Measurements from ENCODE around the gene LYST.
"Not testable (repeated sequence)": the region's sequence is repeated elsewhere in the genome, so short reads cannot be mapped to it uniquely, and the experiment has no call there.

LYST gene

DNA sequence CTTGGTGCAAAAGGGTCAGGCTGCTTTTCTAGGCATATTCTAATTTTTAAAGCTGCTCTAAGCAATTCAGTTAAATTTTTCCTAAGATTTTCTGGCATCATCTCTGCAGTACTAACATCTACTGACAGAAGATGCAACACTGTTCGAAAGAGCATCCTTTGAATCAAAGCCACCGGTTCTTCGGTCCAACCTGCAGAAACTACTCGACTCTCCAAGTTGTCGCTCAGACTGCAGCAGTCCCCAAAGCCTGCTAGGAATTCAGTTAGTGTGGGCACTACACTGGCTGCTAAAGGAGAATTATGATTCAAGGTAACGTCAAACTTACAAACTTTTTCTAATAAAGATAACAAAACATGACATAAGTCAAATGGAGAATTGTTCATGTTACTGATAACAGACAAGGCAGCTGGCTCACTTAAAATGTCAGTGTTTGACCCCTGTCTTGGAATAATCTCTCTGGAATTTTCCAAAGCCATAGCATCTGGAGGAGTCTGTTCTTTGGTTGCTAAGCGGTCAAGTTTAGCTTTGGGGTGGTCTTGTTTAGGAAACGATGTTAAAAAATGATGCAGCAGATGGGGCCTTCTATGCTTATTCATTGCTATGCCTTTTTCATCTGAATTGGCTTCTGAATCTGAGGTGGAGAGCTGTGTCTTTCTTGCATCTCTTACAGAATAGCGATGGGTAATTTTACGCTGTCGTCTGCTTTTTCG lies 56.9 kb downstream of the LYST start:
- no peak for DNase-seq

DNA sequence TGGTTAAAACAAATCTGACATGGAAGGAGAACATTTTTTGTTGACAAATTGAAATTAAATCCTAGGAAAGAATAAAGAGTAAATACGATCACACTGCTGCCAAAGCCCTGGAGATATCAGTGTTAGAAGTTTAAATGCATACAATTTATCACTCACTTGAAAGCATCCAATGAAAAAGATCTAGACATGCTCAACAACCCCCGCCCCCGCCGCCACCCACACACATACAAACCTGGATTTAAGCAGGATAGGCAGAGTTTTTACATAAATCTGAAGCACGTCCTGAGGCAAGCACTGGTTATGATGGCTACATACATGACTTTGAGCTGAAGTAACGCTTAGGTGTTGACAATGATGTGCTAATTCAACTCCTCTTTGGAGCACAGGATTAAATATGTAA lies 58.5 kb downstream of the LYST start:
- no peak for DNase-seq

DNA sequence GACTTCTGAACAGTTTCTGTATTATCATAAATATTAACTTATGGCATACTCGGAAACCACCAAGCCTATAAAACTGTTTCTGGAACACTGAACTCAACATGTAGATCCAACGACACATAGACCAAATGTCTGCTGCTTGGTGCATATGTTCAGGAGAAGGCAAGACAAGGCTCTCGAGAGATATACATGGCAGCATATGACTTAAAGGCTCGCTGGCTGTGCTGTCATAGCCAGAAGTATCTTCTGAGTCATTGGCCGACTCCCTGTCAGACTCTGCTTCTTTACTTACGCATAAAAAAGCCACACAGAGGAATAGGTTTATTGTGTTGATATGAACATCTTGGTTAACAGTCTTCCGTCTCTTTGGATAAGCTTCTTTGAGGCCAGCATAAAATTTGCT lies 60.6 kb downstream of the LYST start:
- no peak for DNase-seq

DNA sequence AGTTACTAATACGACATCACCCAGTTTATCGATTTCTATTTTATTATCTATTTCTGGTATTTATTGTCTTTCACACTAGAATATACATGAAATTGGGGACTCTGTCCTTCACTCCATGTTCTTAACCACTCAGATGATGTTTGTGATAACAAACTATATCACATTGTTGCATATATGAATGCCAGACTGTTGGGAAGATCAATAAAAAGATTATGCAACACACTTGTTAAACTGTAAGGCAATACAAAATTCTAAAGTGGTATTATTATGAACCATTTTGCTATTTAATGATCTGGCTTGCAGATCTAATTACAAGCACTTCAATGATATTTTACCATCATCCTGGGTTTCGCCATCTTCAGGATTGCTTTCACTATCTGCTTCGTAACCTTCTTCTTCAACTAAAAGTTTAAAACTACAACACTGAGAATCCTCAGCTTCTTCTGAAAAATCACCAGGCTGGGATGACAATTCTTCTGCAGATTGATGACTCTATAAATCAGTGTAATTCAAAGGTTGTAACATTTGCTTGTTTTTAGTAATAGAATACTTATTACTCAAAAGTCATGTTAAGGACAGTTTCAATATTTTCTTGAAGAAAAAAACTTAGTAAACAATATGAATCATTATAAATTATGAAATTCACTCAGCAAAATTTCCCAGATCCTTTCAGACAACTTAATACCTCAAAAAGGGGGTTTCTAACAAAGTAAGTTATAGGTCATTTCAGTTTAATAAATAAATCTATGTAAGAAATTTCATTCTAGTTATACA lies 63.9 kb downstream of the LYST start:
- no peak for DNase-seq

DNA sequence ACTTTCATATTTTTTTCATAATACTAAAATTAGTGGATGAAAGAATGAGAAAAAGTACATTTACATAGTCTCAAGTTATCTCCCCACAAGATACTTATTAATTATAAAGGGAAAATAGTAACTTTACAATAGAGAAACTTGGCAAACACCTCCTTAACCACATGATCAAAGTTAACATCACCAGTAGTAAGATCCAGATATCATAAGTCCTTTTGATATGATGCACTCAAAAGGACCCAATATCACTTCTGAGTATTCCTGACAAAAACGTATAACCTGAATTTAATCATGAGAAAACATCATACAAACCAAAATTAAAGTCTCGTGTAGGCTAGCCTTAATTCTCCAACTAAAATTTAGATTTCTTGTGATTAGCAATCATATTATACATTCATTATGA lies 67.4 kb downstream of the LYST start:
- DNase-seq, result no peak

DNA sequence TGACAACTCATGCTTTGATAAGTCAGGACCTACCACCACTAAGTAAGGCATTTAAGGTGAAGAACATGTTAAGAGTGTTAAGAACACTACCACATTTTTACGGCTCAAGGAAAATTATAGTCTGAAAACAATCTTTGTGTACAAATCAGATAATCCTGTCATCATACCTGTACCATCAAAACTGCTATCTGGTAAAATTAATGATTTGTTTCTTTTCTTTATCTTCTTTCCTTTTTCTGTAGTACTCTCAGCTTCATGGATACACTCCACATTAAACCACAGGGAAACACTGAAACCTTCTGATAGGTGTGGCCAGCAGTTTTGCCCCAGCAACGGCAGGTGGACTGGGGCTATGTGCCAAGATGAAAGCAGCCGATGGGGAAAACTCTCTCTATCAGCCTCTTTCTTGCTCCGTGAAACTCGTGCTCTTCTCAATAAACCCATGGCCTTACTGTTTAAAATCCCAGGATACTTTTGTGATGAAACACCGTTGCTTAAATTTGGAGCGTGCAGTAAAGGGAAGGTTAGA lies 75.1 kb downstream of the LYST start:
- no peak for DNase-seq

DNA sequence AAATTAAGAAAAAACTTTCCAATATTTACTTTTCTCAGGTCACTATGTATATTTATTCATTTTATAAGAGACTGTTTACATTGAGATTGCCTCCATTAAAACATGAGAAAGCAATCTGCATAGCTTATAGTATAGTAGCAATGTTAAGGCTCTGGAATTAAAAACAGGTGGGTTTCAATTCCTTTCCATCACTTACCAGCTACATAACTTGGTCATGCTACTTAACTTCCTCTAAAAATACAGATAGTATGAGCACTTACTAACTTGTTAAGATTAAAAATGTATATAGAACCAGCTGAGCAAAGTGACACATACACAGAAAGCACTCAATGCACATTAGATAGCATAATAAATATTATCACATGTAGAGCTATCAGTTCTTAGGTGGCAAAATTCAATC lies 76.6 kb downstream of the LYST start:
- DNase-seq, result no peak

DNA sequence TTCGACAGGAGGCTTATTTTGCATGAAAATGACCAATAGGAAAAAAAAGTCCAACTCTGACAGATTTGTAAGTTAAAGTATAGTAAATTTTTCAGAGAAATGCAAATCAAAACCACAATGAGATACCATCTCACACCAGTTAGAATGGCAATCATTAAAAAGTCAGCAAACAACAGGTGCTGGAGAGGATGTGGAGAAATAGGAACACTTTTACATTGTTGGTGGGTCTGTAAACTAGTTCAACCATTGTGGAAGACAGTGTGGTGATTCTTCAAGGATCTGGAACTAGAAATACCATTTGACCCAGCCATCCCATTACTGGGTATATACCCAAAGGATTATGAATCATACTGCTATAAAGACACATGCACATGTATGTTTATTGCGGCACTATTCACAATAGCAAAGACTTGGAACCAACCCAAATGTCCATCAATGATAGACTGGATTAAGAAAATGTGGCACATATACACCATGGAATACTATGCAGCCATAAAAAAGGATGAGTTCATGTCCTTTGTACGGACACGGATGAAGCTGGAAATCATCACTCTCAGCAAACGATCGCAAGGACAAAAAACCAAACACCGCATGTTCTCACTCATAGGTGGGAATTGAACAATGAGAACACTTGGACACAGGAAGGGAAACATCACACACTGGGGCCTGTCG lies 80.3 kb downstream of the LYST start:
- not testable (repeated sequence) for DNase-seq

DNA sequence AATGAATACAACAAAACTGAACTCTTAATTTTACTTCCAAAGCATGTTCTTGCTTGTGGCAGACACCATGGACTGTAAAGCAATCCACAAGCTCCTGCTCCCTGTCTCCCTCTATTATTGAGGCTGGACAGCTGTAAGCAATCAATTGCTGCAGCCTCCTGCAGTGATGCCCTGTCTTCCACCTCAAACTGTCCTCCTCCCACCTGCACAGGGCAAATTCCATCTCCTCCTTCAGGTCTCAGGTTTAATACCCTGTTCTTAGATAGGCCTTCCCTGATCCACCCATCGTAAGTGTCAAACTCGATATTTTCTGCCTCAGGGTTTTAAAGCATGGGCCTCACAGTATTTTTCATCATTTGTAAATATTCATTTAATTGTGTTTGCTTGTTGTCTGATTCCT lies 81.8 kb downstream of the LYST start:
- DNase-seq, result no peak

DNA sequence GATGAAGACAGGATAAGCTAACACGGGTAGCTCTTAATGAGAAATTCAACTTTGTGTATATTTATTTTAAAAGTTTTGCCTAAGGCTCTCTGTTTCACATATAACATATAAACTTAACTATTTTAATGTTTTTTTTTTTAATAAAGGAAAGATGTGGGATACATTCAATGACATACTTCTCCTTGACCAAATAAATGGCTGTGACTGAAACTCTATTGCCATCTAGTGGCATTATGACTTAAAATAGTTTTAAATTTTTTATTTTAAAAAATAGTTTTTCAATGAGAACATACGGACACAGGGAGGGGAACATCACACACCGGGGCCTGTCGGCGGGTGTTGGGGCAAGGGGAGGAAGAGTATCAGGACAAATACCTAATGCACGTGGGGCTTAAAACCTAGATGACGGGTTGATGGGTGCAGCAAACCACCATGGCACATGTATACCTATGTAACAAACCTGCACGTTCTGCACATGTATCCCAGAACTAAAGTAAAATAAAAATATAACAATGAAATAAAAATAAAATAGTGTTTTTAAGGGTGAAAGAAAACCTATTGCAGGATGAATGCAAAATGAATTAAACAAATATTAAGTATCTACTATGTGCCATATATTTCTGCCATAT lies 83.4 kb downstream of the LYST start:
- DNase-seq, result no peak

DNA sequence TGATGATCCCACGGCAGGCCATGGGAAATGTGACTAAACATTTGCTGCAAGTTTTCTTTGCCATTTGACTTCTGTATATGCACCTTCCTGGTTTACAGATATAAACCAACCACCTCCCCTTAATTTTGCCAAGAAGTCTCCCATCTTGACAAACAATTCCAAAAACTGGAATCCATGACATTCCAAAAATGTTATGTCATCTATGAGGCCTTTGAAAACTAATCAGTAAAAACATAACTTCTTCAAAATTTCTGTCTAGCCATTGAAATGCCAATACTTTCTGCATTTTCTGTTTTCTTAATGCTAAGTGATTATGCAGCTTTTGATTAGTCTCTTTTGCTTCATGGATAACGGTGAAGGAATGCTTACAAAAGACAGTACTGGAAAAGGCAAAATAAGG lies 84.1 kb downstream of the LYST start:
- no peak for DNase-seq

DNA sequence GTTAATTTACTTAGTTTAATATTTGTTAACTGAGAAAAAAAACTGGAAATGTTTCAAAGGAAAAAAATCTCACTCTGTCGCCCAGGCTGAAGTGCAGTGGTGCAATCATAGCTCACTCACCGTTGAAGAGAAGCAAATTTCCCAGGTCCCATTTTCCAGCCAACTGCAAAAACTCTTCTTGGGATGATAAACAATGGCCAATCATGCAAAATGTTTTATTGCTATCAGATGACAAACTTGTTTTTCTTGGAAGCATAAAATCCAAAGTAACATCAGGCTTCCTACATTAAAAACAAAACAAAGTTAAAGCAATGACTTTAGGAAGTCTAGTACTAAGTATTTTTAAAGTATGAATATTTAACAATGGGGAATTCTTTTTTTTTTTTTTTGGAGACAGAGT lies 84.9 kb downstream of the LYST start:
- no peak for DNase-seq

DNA sequence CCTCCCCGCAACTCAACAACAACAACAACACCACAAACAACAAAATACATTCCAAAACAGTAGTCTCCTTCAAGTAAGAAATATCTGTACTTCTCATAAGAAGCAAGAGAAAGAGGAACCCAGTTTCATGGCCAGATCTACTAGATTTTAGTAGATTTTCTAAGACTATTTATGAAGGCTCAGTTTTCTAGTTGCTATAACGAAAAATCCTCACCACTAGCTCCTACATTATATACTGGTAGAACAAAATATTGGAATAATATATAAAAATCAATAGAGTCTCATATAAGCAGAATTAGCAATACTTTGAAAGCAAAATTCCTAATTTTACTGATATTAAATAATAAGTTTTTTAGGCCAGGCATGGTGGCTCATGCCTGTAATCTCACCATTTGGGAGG lies 86.9 kb downstream of the LYST start:
- no peak for DNase-seq

DNA sequence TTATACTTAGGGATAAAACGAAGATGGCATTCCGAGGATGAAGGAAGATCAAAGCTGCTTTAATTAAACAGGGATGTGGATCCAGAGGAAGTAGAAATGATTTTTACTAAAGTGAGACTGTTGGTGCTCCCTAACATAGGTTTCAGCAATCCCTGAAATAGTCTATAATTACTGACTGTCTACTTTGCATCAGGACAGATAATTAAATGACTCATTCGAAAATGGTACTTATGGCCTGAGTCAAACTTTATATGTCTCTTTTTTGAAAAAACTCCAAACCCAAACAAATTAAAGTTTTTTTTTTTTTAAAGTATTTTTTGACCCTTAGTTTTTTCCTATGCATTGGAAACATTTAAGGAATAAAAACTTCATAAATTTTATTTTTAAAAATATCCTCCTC lies 90.3 kb downstream of the LYST start:
- no peak for DNase-seq

DNA sequence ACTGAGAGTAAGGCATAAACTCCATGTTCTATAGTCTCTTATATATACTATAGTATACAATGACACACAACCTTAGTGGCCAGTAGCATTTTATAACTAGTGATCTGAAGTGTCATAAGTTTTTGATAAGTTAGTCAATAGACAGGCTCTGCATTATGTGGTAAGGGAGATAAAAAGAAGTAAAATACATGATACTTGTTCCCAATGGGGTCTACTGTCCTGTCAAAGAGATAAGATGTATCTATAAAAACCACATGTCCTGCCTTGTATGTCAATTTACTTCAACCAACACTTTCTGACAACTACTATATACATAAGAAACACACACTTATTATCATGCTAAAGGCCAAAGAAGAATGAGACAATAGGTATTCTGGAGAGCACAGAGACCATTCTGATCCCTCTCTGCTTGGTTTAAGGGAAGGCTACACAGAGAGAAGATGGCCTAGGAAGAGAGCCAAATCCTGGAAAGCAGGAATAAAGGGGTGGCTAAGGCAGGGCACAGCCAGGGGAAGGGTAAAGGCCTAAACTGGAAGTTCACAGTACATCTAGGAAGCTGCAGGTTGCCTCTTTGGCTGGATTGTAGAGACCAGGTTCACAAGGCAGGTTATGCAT lies 91.4 kb downstream of the LYST start:
- DNase-seq, result no peak

DNA sequence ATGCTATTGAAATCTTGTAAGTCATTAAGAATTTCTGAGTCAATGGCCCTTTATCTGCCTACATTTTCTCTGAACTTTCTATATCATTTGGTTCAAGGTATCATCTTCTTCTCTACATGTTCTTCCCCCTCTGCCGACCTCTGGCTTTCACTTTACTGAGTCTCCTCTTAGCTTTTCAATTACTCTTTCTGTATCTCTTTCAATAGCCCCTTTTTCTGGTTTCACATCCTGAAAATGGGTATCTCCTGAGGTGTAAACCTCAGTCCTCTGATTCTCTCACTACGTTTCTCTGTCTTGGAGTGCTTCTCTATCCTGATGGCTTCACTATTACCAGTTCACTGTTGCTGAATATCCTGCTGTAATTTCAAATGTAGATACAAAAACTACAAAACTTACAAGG lies 98.9 kb downstream of the LYST start:
- DNase-seq, result no peak

DNA sequence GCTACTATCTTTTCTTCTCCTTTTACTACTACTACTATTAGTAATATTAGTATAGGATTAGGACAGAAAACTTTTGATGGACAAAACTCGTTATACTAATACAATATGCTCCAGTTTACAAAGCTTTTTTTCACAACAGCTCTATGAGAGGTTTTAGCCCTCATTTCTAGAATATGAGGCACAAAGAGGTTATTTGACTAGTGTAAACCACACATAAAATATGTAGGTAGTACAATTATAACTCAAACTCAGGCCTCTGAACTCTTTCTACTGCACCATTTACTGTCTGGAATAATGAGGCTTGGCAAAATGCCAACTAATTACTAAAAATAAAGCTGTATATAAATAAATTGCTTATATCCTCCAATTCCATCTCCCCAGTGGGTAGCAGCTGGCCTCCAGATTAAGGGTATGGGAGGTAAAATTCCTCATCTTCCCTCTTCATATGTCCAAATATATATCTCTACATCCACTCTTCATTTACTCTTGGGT lies 99.9 kb downstream of the LYST start:
- DNase-seq, result no peak

DNA sequence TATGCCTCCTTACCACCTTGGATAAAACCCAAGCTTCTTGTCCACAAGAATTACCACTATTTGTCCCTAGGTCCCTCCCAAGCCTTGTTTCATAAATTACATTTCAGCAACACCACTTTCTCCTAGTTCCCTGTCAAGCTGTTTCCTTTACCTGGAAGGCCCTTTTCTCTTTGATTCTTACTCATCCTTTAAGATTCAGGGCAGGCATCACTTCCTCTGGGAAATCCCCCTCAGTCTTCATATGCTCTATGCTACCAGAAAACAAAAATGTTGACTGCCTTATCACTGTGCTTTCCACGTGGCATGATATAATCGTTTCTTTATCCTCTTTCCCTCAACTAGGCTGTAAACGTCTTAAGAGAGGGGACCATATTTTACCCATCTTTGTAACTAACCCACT lies 102.7 kb downstream of the LYST start:
- DNase-seq, result no peak

DNA sequence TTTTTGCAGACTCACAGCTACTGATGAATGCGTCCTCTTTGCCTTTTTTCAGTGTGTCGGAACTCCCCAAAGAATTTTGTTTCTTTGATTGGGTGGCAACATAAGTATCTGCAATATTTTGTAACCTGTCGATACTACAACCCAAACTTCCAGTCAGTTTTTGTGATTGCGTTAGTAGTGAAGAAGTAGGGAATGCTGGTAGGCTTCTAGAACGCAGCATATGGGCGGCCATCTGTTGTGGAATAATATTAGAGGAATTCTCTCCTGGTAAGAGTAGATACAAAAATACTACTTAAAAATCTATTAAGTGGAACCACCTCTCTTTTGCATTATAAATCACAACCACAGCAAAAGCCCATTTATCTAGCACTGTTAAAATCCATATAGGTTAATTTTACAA lies 107.4 kb downstream of the LYST start:
- no peak for DNase-seq

DNA sequence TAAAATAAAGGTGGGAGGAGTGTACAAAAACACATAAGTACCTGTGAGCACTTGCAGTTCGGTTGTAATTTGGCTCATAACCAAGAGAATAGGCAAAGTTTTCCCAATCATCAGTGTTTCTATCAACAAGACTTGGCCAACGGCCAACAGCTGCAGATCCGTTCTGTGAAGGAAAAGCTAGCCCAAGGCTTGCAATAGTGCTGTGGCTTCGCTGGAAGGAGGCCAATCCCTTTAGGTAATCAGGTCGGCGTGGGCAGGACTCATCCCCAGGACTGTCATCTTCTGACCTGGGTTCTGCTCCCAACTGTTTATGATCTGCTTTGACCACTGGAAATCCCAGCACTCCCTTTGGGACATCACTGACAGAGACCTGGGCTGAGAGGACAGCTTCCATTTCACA lies 107.8 kb downstream of the LYST start:
- no peak for DNase-seq

DNA sequence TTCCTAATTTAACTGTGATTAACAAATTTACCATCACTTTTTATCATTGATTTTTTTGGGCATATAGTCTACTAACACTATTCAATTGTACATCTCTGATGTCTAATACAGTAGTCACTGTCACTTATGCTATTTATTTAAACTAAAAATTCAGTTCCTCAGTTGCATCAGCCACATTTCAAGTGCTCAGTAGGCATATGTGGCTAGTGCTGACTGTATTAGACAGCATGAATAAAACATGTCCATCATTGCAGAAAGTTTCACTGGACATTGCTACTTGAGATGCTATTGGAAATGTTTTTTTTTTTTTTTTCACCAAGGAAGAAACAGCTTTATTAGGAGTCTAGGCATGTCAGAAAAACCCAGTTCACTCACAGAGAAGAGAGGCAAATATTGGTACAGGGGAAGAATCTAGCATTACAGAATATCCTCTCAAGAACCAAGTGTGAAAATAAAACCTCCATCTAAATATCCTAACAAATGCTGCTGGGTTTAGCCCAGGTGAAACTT lies 109.1 kb downstream of the LYST start:
- DNase-seq, result no peak

DNA sequence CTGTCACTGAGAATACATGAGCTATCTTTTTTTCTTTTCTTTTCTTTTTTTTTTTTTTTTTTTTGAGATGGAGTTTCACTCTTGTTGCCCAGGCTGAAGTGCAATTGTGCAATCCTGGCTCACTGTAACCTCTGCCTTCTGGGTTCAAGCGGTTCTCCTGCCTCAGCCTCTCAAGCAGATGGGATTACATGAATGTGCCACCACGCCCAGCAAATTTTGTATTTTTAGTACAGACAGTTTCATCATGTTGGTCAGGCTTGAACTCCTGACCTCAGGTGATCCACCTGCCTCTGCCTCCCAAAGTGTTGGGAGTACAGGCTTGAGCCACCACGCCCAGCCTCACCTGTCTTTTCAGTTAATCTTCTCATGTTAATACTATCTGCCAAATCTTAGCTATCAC lies 112.5 kb downstream of the LYST start:
- DNase-seq, result not testable (repeated sequence)
